Subcutaneous adipose tissue (tissue), 4 donors: Measurements from ENCODE around the gene FAM161A. TPM values are rescaled to one million over a fixed set of nuclear protein-coding genes. Genes with fewer than 3 reads are reported as not detected.

ENCODE experiments used
- small RNA-seq: library from RNA; depleted of rRNA; stranded (forward); fragments of <200 nt; gene quantifications from one replicate; pipeline ENCODE3, GENCODE V24; 2016
- total RNA-seq, 4 donors: library from RNA; depleted of rRNA; stranded (reverse); fragments of >200 nt; gene quantifications; one replicate each; pipeline ENCODE4 v1.1.0, GENCODE V29; 2016
- TF ChIP-seq, protein P1 (sequence below): fragments of 450-650 bp; IDR thresholded peaks from one replicate; pipeline ENCODE4 v1.5.1; 2016; ENCODE audit warnings: low read depth, mild to moderate bottlenecking, control low read depth, antibody characterized with exemption, moderate library complexity

Gene FAM161A
- total RNA-seq, 4 donors from 2014 or later = 1.1 to 3.6 (median 3.4) TPM

DNA sequence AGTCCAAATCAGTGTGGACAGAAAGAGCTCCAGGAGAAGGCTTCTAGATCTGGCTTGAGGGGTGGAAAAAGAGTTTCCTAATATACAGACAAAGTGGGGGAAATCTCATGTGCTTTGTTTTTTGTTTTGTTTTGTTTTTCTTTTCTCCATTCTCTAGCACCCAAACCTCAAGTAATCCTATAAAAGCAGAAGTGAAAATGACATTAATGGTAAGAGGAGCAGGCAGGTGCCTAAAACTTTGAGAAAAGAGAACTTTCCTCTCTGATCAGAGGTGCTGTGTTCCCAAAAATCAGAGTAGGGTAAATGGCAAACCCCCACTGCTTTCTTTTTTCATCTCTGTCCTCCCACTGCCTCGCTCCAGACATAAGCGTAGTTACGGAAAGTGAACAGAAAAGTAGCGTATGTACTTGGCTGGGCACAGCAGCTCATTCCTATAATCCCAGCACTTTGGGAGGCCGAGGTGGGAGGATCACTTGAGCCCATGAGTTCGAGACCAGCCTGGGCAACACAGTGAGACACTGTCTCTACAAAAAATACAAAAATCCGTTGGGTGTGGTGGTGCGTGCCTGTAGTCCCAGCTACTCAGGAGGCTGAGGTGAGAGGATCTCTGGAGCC, 77.8 kb downstream of the FAM161A start:
- TF ChIP-seq, protein P1, sequence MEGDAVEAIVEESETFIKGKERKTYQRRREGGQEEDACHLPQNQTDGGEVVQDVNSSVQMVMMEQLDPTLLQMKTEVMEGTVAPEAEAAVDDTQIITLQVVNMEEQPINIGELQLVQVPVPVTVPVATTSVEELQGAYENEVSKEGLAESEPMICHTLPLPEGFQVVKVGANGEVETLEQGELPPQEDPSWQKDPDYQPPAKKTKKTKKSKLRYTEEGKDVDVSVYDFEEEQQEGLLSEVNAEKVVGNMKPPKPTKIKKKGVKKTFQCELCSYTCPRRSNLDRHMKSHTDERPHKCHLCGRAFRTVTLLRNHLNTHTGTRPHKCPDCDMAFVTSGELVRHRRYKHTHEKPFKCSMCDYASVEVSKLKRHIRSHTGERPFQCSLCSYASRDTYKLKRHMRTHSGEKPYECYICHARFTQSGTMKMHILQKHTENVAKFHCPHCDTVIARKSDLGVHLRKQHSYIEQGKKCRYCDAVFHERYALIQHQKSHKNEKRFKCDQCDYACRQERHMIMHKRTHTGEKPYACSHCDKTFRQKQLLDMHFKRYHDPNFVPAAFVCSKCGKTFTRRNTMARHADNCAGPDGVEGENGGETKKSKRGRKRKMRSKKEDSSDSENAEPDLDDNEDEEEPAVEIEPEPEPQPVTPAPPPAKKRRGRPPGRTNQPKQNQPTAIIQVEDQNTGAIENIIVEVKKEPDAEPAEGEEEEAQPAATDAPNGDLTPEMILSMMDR = no peak

Small RNA genes within 50 kb of the gene (small RNA-seq; reads per million reads assigned to genes)
- not detected for gene RPS24P7

Other genes with a start within 250 kb of the FAM161A start
- 100 to 1,000 TPM in 1 of 4 donors, 10 to 100 TPM in 3; 75.9 to 127 (median 79.7) TPM for gene CCT4, start 34.6 kb upstream of the FAM161A start, total RNA-seq
- 10 to 100 TPM; 46.2 to 51.7 (median 46.7) TPM for gene COMMD1, start 51.6 kb upstream of the FAM161A start, total RNA-seq